ENCODE results near the gene STK11. TPM values are rescaled to one million over a fixed set of nuclear protein-coding genes. Genes with fewer than 3 reads are reported as not detected.
A peak's percentile ranks its signal among the peaks of the same experiment; 100 is the strongest.

The STK11 gene
- polyA plus RNA-seq, 2 of the 4 experiments (the other 2 are of a cell fraction) = 16.2 to 33.6 TPM

- no peak for TF ChIP-seq MAX (IDR thresholded peaks at IDR 0.05)
- no peak for TF ChIP-seq PHF8 (IDR thresholded peaks at IDR 0.05; ENCODE audit: borderline replicate concordance, low read depth)
- TF ChIP-seq TP53 (CRISPR knock-in tag; IDR thresholded peaks at IDR 0.05) = no peak
- TF ChIP-seq NR3C1 (IDR thresholded peaks at IDR 0.05) = no peak
- no peak for TF ChIP-seq BCL3 (IDR thresholded peaks at IDR 0.05)
- TF ChIP-seq EHF (CRISPR knock-in tag; IDR thresholded peaks at IDR 0.05) = no peak
- no peak for TF ChIP-seq CTCF (IDR thresholded peaks at IDR 0.05)
- TF ChIP-seq KDM1A (IDR thresholded peaks at IDR 0.05; ENCODE audit: low read depth) = no peak
- TF ChIP-seq BHLHE40 (IDR thresholded peaks at IDR 0.05; ENCODE audit: low read depth, low read length) = no peak
- no peak for TF ChIP-seq NFE2L2 (conservative IDR thresholded peaks at IDR 0.05; ENCODE audit: low read length)
- TF ChIP-seq E2F6 (IDR thresholded peaks at IDR 0.05; ENCODE audit: borderline replicate concordance, low read depth) = no peak
- no peak for TF ChIP-seq RCOR1 (IDR thresholded peaks at IDR 0.05; ENCODE audit: low read depth, low read length)
- ChIA-PET POLR2A (no interaction called here), CTCF (interaction anchor here (0.6 to 2.9 kb wide), 6 partner anchors 11 to 231 kb away, joined by 3 to 19 read pairs (median 4); partner anchors contain the start of gene WDR18)
- H3K4me1 ChIP-seq = peaks cover 24% of the 10 kb centered on the region
- no peak overlapping the region for H3K4me3 ChIP-seq
- WGBS (ENCODE audit: missing lambda C conversion rate) = 80% methylated on average over 11 of the region's 26 CpGs
- H3K9me3 ChIP-seq = no peaks in the 10 kb centered on the region
- DNase-seq (ENCODE audit: low read depth in 1 of 2, low spot score in 1 of 2) (no peak), FAIRE-seq (no peak), ATAC-seq (peak in 1 of 2 experiments; percentile 15; a peak in 1 of 6 replicates)
- H3K27ac ChIP-seq = peak overlapping the region in 1 of 2 experiments; percentile 65; a peak in 3 of 6 replicates
- H3K4me2 ChIP-seq = peak overlapping the region; percentile 19; the same call in 1 of the 3 replicates
These were observed 9.5 kb downstream of the STK11 start for GRCh38 chr19:1214862-1215731.

- FAIRE-seq (no peak), ATAC-seq (no peak), DNase-seq (ENCODE audit: low read depth in 1 of 2, low spot score in 1 of 2) (no peak)
- H3K27ac ChIP-seq = no peak overlapping the region
- no peak for TF ChIP-seq HMGXB4 (CRISPR knock-in tag; IDR thresholded peaks at IDR 0.05; ENCODE audit: borderline replicate concordance)
- no peak for TF ChIP-seq FOSB (CRISPR knock-in tag; IDR thresholded peaks at IDR 0.05)
- no peak for TF ChIP-seq GATA3 (IDR thresholded peaks at IDR 0.05; ENCODE audit: borderline replicate concordance)
- TF ChIP-seq NR3C1 (IDR thresholded peaks at IDR 0.05) = no peak
- no peak for TF ChIP-seq PHF8 (IDR thresholded peaks at IDR 0.05; ENCODE audit: borderline replicate concordance, low read depth)
- POLR2A ChIA-PET = interaction anchor here (0.7 kb wide), 1 partner anchor 14 kb away, joined by 3 read pairs; no protein-coding TSS in a partner anchor
- H3K4me1 ChIP-seq = peaks cover 29% of the 10 kb centered on the region
- no peak overlapping the region for H3K4me2 ChIP-seq
- WGBS (ENCODE audit: missing lambda C conversion rate) = 96% methylated on average over 11 of the region's 12 CpGs
- no peak overlapping the region for H3K4me3 ChIP-seq
- no peaks in the 10 kb centered on the region for H3K9me3 ChIP-seq
- CTCF ChIA-PET = interaction anchor here (0.9 to 2.9 kb wide), 4 partner anchors 13 to 104 kb away, joined by 4 to 19 read pairs (median 5); no protein-coding TSS in a partner anchor
These were observed 11.2 kb downstream of the STK11 start for GRCh38 chr19:1216756-1217155.
